ENCODE results near the gene MICALL2.
"Not testable (repeated sequence)": the region's sequence is repeated elsewhere in the genome, so short reads cannot be mapped to it uniquely, and the experiment has no call there.

MICALL2 gene

DNA sequence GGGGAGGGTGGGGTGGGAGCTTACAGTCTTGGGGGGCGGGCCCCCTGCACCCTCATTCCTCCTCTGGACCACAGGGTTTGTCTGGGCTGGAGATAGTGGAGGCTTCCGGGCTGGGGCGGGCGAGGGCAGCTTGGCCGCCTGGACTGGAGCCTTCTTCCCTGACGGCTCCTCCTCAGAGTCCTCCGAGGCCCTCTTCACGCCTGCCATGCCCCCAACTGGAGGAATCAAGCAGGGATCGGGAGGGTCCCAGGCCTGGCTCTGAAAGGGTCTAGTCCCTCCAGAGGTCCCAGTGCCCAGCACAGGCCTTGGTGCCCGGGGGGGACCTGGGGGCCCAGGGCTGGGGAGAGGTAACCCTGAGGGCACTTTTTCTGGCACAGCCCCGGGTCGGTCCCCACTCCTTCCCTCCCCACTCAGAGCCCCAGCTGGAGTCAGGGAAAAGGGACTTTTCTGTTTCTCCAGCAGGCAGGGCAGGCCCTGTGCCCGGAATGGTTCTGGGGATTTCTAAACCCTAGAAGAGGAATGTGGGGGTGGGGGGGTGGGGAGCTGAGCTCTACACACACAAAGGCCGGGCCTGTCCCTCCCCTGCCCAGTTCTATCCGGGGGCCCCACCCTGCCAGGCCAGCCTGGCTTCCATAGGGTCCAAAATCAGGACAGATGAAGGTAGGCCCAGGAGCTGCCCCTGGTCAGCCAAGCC is 11.6 kb downstream of the MICALL2 start:
- no peak for DNase-seq (ENCODE audit: low spot score)

GRCh38 chr7:1447112-1447511 is 12.2 kb downstream of the MICALL2 start:
- DNase-seq (ENCODE audit: low spot score): no peak

GRCh38 chr7:1446620-1447032 is 12.6 kb downstream of the MICALL2 start:
- no peak for DNase-seq (ENCODE audit: low spot score)

DNA sequence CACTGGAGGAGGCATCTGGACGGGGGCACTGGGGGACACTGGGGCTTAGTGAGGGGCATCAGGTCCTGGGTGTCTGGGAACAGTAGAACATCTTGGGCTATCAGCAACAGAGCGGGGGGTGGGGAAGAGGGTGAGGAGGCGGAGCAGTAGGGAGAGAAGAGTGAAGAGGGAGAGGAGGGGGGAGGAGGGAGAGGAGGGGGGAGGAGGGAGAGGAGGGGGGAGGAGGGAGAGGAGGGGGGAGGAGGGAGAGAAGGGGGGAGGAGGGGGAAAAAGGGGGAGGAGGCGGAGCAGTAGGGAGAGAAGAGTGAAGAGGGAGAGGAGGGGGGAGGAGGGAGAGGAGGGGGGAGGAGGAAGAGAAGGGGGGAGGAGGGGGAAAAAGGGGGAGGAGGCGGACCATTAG is 13.2 kb downstream of the MICALL2 start:
- not testable (repeated sequence) for DNase-seq (ENCODE audit: low spot score)

DNA sequence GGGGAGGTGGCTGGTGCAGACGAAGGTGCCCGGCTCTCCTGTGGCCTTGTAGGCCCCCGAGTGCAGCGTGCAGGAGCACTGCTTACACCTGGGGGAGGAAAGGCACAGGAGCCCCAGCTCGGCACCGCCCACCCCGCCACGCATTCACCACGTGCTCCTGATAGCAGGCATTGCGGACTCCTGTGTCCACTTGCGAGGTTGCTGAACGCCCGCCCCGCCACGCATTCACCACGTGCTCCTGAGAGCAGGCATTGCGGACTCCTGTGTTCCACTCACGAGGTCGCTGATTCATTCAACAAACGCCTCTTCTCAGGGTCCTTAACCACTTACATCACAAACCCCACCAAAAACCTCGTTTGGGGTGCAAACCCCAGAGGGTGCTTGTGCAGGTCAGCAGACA is 13.9 kb downstream of the MICALL2 start:
- DNase-seq (ENCODE audit: low spot score): no peak

DNA sequence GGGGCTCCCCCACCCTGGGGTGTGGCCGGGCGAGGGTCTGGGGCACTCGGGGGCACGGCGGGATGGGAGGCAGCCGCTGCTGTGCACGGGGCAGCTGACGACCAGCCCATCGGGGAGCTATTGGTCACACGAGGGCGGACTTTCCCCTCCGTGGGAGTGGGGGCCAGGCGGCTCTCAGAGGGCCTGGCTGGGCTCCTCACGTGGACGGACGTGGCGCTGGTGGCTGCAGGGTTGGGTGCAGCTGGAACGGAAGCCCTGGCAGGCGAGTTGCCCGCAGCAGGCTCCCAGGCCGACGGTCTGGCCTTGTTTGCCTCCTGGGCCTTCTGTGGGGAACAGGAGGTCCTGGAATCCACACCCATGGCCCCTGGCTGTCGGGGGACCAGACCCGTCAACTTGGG is 14.3 kb downstream of the MICALL2 start:
- no peak for DNase-seq (ENCODE audit: low spot score)

DNA sequence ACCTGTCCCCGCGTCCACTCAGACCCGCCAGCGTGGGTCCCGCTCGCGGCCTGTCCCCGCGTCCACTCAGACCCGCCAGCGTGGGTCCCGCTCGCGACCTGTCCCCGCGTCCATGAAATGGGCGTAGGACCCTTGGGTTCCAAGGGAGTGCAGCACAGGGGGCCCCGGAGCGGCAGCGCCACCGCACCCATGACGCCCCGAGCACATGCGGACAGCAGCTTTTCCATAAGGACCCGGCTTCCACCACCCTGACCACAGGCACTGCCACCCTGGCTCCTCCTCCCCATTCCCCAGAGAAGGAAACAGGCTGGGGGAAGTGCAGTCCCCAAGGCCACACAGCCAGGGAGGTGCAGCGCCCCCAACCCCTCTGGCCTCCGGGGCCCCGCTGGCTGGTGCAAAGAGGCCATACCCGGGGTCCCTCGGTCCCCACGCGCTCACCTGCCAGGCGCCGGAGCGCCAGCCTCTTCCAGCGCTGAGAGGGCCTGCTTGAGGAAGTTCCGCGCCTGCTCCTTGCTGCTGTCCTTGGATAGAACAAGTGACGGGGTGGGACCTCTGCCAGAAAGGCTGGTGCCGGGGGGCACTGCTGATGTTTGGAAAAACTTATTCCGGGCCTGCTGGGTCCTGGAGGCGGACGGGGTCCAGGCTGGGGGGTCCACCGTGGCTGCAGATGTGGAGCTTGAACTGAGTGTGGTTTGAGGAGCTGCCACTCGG is 14.9 kb downstream of the MICALL2 start:
- DNase-seq (ENCODE audit: low spot score): no peak

- DNase-seq (ENCODE audit: low spot score): not testable (repeated sequence)
These were observed 15.6 kb downstream of the MICALL2 start for GRCh38 chr7:1443587-1444200.

GRCh38 chr7:1442355-1443124 is 16.7 kb downstream of the MICALL2 start:
- DNase-seq (ENCODE audit: low spot score): no peak

GRCh38 chr7:1441615-1442354 is 17.5 kb downstream of the MICALL2 start:
- DNase-seq (ENCODE audit: low spot score): no peak

- no peak for DNase-seq (ENCODE audit: low spot score)
These were observed 18.6 kb downstream of the MICALL2 start for GRCh38 chr7:1440620-1441019.

DNA sequence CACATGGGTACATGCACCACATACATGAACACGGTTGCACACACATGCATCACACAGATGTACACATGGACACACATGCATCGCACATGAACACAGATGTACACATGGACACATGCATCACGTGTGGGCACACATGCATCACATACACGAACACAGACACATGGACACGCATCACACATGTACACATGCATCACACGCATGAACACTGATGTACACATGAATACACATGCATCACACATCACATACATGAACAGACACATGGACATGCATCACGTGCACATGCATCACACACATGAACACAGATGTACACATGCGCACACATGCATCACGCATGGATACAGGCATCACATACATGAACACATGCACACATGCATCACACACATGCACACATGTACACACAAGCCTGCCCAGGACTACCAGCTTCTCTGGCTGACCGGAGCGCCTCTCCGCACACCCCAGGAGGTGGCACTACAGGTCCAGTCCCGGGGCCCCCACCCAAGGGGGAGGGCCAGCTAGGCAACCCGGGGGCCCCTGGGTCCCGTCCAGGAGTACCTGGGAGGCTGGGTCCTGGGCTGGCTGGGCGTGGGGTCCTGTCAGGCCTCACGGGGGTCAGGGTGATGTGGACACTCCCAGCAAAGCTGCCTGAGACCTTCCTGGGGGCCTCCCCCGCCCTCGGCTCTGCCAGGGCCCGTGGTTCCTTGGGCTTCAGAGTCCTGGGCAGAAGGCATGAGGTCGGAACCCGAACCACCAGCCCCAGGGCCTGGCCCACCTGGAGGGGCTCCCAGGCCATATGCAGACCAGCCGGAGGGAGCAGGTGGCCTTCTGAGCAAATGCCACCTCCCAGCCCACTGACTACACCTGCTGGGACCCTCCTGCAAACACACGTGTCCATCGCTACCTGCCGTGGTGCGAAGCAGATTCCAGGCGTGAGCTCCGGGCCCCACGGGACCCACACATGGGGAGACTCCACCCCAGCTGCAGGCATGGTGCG is 19.6 kb downstream of the MICALL2 start:
- DNase-seq (ENCODE audit: low spot score): no peak

GRCh38 chr7:1438821-1439220 is 20.4 kb downstream of the MICALL2 start:
- no peak for DNase-seq (ENCODE audit: low spot score)

DNA sequence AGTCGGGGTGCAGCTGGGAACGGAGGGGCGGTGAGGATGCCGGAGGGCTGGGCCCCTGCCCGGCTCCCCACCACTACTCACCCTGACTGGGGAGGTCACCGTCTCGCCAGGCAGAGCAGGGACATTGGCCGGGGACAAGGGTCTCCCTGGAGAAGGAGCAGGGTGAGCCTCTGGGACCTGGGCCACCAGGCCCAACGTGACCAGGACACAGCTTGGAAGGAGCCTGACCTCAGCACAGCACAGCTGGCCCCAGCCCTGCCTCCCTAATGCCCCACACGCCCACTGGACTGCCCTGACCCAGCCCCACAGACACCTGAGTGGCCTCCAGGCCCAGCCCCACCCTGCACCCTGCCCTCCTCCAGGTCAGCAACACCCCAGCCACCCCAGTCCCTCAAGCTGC is 21.1 kb downstream of the MICALL2 start:
- no peak for DNase-seq (ENCODE audit: low spot score)

- DNase-seq (ENCODE audit: low spot score): no peak
These were observed 22.0 kb downstream of the MICALL2 start for GRCh38 chr7:1437155-1437880.

- DNase-seq (ENCODE audit: low spot score): no peak
These were observed 22.7 kb downstream of the MICALL2 start for GRCh38 chr7:1436608-1437007.

DNA sequence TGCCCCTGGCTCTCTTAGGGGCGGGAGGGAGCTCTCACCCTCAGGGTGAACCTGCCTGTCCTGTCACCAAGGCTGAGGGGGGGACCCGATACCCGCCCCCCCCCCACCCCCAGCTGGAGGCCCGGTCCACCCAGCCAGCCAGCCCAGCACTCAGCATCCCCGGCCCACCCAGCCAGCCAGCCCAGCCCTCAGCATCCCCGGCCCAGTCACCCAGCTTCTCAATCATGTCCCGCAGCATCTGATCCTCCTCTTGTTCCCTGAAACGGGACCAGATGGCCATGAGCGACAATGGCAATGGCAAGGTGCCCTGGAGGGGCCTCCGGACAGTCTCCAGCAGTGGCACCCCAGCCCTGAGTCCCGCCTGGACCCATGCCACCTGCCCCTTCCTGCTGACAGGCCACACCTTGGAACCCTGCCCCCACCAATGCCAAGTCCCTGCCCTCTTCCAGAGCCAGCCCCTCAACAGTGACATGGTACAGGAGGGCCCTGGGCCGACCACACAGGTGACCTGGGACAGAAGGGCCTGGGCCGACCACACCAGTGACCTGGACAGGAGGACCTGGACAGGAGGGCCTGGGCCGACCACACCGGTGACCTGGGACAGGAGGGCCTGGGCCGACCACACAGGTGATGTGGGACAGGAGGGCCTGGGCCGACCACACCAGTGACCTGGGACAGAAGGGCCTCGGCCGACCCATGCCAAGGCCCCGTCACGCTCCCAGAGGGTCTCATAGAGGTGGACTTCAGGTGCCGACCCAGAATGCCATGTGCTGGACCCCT is 24.2 kb downstream of the MICALL2 start:
- DNase-seq (ENCODE audit: low spot score): no peak

DNA sequence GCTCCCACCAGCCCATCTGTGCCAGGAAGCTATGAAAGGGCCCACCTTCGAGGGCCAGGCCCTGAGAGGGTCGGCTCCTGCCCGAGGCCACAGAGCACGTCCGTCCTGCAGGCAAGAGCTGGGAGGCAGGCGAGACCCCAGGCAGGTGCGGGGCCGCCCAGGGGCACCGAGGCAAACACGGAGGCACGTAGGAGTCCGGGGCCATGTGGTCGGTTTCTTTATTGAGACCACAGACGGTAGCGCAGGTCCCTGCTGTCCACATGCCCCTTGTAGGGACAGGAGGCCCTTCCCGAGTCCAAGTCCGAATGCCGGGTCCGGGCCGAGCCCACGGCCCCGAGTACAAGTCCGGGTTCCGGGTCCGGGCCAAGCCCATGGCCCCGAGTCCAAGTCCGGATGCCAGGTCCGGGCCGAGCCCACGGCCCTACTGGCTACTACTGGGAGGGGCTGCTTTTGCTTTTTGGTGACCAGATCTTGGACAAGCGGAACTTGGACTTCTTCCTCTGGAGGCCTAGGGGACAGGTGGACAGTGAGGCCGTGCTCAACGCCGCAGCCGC is 25.0 kb downstream of the MICALL2 start:
- DNase-seq (ENCODE audit: low spot score): no peak

All from HuH-7 (cell line).